HCT116 (cell line): ENCODE data around the gene NEMP1.

Experiments
- JUND ChIP-seq: IDR thresholded peaks from 2 replicates; pipeline ENCODE4 v1.6.1; 2012
- ZBTB33 ChIP-seq: IDR thresholded peaks from 2 replicates; pipeline ENCODE4 v1.6.1; 2011; ENCODE audit warnings: mild to moderate bottlenecking, low read length, moderate library complexity; ENCODE audit not compliant: insufficient replicate concordance; ENCODE audit errors: extremely low read depth
- TF ChIP-seq, protein P1 (sequence below): IDR thresholded peaks from 2 replicates; pipeline ENCODE4 v1.6.1; 2012; ENCODE audit warnings: low read depth
- TF ChIP-seq, protein P2 (sequence below): IDR thresholded peaks from 2 replicates; pipeline ENCODE4 v1.6.1; 2012

GRCh38 chr12:57057067-57057751 is 21.4 kb downstream of the NEMP1 start:
- TF ChIP-seq, protein P1, sequence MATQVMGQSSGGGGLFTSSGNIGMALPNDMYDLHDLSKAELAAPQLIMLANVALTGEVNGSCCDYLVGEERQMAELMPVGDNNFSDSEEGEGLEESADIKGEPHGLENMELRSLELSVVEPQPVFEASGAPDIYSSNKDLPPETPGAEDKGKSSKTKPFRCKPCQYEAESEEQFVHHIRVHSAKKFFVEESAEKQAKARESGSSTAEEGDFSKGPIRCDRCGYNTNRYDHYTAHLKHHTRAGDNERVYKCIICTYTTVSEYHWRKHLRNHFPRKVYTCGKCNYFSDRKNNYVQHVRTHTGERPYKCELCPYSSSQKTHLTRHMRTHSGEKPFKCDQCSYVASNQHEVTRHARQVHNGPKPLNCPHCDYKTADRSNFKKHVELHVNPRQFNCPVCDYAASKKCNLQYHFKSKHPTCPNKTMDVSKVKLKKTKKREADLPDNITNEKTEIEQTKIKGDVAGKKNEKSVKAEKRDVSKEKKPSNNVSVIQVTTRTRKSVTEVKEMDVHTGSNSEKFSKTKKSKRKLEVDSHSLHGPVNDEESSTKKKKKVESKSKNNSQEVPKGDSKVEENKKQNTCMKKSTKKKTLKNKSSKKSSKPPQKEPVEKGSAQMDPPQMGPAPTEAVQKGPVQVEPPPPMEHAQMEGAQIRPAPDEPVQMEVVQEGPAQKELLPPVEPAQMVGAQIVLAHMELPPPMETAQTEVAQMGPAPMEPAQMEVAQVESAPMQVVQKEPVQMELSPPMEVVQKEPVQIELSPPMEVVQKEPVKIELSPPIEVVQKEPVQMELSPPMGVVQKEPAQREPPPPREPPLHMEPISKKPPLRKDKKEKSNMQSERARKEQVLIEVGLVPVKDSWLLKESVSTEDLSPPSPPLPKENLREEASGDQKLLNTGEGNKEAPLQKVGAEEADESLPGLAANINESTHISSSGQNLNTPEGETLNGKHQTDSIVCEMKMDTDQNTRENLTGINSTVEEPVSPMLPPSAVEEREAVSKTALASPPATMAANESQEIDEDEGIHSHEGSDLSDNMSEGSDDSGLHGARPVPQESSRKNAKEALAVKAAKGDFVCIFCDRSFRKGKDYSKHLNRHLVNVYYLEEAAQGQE: no peak
- no peak for TF ChIP-seq JUND
- TF ChIP-seq, protein P2, sequence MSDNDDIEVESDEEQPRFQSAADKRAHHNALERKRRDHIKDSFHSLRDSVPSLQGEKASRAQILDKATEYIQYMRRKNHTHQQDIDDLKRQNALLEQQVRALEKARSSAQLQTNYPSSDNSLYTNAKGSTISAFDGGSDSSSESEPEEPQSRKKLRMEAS: no peak
- TF ChIP-seq ZBTB33: no peak
